ENCODE results near the gene OR2AK2.

- TF ChIP-seq JUN (IDR thresholded peaks at IDR 0.05; ENCODE audit: borderline replicate concordance, insufficient read depth, insufficient read length, low read depth) (no peak), CTCF (IDR thresholded peaks at IDR 0.05; ENCODE audit: extremely low read depth in 1 of 2, insufficient read depth in 1 of 2, low read depth in 1 of 2, low read length in 2 of 2) (no peak), POLR2A (IDR thresholded peaks at IDR 0.05; ENCODE audit: low read depth, low read length) (no peak), POLR2AphosphoS5 (IDR thresholded peaks at IDR 0.05; ENCODE audit: insufficient read depth, low read depth, low read length) (no peak), MAX (IDR thresholded peaks at IDR 0.05; ENCODE audit: insufficient read depth, insufficient read length) (no peak), EZH2 (IDR thresholded peaks at IDR 0.05; ENCODE audit: borderline replicate concordance, low read depth, low read length, severe bottlenecking) (no peak), FOS (IDR thresholded peaks at IDR 0.05; ENCODE audit: borderline replicate concordance, insufficient read depth, low read length) (no peak), MYC (IDR thresholded peaks at IDR 0.05; ENCODE audit: low read depth, low read length) (no peak), GATA2 (IDR thresholded peaks at IDR 0.05; ENCODE audit: insufficient read depth, insufficient read length, low read depth, low read length) (no peak)
Measured at GRCh38 chr1:247924868-247925267, 40.2 kb upstream of the OR2AK2 start, which contains the start of gene OR2AJ1.

Measured in endothelial cell of umbilical vein (primary cell).